ENCODE data around the gene LRRIQ4. TPM values are rescaled to one million over a fixed set of nuclear protein-coding genes. Genes with fewer than 3 reads are reported as not detected.
A peak's percentile ranks its signal among the peaks of the same experiment; 100 is the strongest.

Gene LRRIQ4
- total and polyA plus RNA-seq, 4 donors: 0.09 TPM; not detected in 3

DNA sequence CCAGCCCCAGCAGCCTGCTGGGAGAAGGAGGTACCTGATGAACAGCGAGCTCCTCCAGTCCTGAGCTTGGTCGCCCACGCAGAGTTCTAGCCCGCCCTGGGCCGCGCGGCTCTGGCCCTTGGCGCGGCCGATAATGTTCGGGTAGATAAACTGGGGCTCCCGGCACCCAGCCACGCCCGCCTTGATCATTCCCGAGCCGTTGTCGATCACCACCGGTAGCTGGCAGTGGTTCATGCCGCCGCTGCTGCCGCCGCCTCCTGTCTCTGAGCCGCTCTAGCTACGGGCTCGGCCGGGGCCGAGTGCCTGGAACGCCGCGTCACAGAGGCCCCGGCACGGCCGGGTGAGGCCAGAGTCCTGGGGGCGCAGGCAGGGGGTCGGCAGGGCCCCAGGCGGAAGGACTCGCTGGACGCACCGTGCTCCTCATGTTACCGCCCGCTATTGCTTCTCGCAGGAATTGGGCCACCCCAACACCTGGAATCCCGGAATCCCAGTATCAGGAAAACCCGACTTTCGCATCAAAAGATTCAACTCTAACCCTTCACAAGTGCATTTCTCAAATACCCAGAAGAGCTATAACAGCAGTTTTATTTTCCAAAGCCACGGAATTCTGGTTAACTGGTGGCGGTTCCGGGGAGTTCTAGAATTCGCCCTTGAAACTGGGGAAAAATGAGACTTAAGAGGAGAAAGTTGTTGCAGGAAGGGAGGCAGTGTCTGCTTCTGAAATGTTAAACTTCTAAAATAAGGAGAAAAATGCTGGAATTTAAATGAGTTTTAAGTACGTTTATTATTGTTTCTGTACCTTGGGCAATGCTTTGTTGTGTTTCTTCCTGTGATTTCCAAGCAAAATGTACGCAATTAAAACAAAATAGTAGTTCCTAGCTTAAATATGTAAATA is 43.1 kb upstream of the LRRIQ4 start, which contains the start of gene ACTRT3:
ACTRT3 (minus strand) TSS at position 275 of the 895 bp plus-strand sequence; CDS start at position 234, 41 bp downstream.
- no peaks in the 10 kb centered on the region for H3K9me3 ChIP-seq (ENCODE audit: control insufficient read depth in 4 of 4, low read length in 3 of 4)
- DNase-seq (ENCODE audit: low spot score): peak; percentile 80
- no peaks in the 10 kb centered on the region for H3K27me3 ChIP-seq (ENCODE audit: control insufficient read depth in 4 of 4, insufficient read depth in 4 of 4, low read length in 3 of 4)
- H3K4me3 ChIP-seq (ENCODE audit: low read depth in 1 of 3, low read length in 3 of 3): peak within 1 kb of the TSS; percentile 65 to 82 (median 76)
- H3K4me1 ChIP-seq (ENCODE audit: control insufficient read depth in 4 of 4, insufficient read depth in 4 of 4, low read length in 3 of 4): peaks cover 0 to 21% (median 12%) of the 10 kb centered on the region in 4 donors
- 2% methylated on average over 51 of the region's 51 CpGs for WGBS
- TF ChIP-seq HNF4A (conservative IDR thresholded peaks at IDR 0.05) (peak in 1 of 2 donors; percentile 11), FOXA2 (IDR thresholded peaks at IDR 0.05) (no peak), NR2F2 (IDR thresholded peaks at IDR 0.05) (no peak), SP1 (IDR thresholded peaks at IDR 0.05) (peak; percentile 31), MAX (IDR thresholded peaks at IDR 0.05) (no peak), ATF3 (IDR thresholded peaks at IDR 0.05) (no peak), YY1 (IDR thresholded peaks at IDR 0.05) (peak; percentile 85), TAF1 (conservative IDR thresholded peaks at IDR 0.05) (peak; percentile 80), EGR1 (IDR thresholded peaks at IDR 0.05; ENCODE audit: low read depth in 2 of 2) (peak in 1 of 2 donors; percentile 62)
- TF ChIP-seq, protein P1, sequence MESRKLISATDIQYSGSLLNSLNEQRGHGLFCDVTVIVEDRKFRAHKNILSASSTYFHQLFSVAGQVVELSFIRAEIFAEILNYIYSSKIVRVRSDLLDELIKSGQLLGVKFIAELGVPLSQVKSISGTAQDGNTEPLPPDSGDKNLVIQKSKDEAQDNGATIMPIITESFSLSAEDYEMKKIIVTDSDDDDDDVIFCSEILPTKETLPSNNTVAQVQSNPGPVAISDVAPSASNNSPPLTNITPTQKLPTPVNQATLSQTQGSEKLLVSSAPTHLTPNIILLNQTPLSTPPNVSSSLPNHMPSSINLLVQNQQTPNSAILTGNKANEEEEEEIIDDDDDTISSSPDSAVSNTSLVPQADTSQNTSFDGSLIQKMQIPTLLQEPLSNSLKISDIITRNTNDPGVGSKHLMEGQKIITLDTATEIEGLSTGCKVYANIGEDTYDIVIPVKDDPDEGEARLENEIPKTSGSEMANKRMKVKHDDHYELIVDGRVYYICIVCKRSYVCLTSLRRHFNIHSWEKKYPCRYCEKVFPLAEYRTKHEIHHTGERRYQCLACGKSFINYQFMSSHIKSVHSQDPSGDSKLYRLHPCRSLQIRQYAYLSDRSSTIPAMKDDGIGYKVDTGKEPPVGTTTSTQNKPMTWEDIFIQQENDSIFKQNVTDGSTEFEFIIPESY (IDR thresholded peaks at IDR 0.05): peak; percentile 63
- TF ChIP-seq, protein P2, sequence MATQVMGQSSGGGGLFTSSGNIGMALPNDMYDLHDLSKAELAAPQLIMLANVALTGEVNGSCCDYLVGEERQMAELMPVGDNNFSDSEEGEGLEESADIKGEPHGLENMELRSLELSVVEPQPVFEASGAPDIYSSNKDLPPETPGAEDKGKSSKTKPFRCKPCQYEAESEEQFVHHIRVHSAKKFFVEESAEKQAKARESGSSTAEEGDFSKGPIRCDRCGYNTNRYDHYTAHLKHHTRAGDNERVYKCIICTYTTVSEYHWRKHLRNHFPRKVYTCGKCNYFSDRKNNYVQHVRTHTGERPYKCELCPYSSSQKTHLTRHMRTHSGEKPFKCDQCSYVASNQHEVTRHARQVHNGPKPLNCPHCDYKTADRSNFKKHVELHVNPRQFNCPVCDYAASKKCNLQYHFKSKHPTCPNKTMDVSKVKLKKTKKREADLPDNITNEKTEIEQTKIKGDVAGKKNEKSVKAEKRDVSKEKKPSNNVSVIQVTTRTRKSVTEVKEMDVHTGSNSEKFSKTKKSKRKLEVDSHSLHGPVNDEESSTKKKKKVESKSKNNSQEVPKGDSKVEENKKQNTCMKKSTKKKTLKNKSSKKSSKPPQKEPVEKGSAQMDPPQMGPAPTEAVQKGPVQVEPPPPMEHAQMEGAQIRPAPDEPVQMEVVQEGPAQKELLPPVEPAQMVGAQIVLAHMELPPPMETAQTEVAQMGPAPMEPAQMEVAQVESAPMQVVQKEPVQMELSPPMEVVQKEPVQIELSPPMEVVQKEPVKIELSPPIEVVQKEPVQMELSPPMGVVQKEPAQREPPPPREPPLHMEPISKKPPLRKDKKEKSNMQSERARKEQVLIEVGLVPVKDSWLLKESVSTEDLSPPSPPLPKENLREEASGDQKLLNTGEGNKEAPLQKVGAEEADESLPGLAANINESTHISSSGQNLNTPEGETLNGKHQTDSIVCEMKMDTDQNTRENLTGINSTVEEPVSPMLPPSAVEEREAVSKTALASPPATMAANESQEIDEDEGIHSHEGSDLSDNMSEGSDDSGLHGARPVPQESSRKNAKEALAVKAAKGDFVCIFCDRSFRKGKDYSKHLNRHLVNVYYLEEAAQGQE (IDR thresholded peaks at IDR 0.05): peak; percentile 29
- peak within 1 kb of the TSS; percentile 79 to 88 for H3K9ac ChIP-seq (ENCODE audit: low read depth in 1 of 2, low read length in 2 of 2)
- H3K27ac ChIP-seq (ENCODE audit: low read depth in 1 of 2, low read length in 2 of 2): peak within 1 kb of the TSS; percentile 80 to 84
- peaks cover 0 to 1% (median 0%) of the 10 kb centered on the region in 4 donors for H3K36me3 ChIP-seq (ENCODE audit: control insufficient read depth in 4 of 4, insufficient read depth in 3 of 4, low read depth in 1 of 4, low read length in 3 of 4)

GRCh38 chr3:169771497-169772304 is 41.0 kb upstream of the LRRIQ4 start:
- peaks cover 1 to 11% (median 5%) of the 10 kb centered on the region in 4 donors for H3K36me3 ChIP-seq (ENCODE audit: control insufficient read depth in 4 of 4, insufficient read depth in 3 of 4, low read depth in 1 of 4, low read length in 3 of 4)
- under 1% methylated on average over 27 of the region's 27 CpGs for WGBS
- H3K9me3 ChIP-seq (ENCODE audit: control insufficient read depth in 4 of 4, low read length in 3 of 4): no peaks in the 10 kb centered on the region
- peak; percentile 71 for DNase-seq (ENCODE audit: low spot score)
- peak overlapping the region; percentile 68 to 99 (median 74) for H3K4me3 ChIP-seq (ENCODE audit: low read depth in 1 of 3, low read length in 3 of 3)
- H3K27me3 ChIP-seq (ENCODE audit: control insufficient read depth in 4 of 4, insufficient read depth in 4 of 4, low read length in 3 of 4): no peaks in the 10 kb centered on the region
- peak overlapping the region; percentile 99 to 100 for H3K27ac ChIP-seq (ENCODE audit: low read depth in 1 of 2, low read length in 2 of 2)
- peak overlapping the region; percentile 78 to 94 for H3K9ac ChIP-seq (ENCODE audit: low read depth in 1 of 2, low read length in 2 of 2)
- H3K4me1 ChIP-seq (ENCODE audit: control insufficient read depth in 4 of 4, insufficient read depth in 4 of 4, low read length in 3 of 4): peaks cover 0 to 37% (median 19%) of the 10 kb centered on the region in 4 donors
- TF ChIP-seq, protein P1 (IDR thresholded peaks at IDR 0.05): no peak
- no peak for TF ChIP-seq RXRA (IDR thresholded peaks at IDR 0.05)
- TF ChIP-seq GABPA (IDR thresholded peaks at IDR 0.05 in 1 of 2, conservative IDR thresholded peaks at IDR 0.05 in 1 of 2): no peak
- no peak for TF ChIP-seq FOXA2 (IDR thresholded peaks at IDR 0.05)
- no peak for TF ChIP-seq FOXA1 (IDR thresholded peaks at IDR 0.05)
- TF ChIP-seq, protein P2 (IDR thresholded peaks at IDR 0.05): no peak
- peak in 1 of 2 donors; percentile 20 for TF ChIP-seq JUND (IDR thresholded peaks at IDR 0.05)
- peak; percentile 100 for TF ChIP-seq ATF3 (IDR thresholded peaks at IDR 0.05)
- peak; percentile 50 for TF ChIP-seq YY1 (IDR thresholded peaks at IDR 0.05)

Data from liver (tissue), 9 donors.